ENCODE results near the gene MSL3B. TPM values are rescaled to one million over a fixed set of nuclear protein-coding genes. Genes with fewer than 3 reads are reported as not detected.

Gene MSL3B

DNA sequence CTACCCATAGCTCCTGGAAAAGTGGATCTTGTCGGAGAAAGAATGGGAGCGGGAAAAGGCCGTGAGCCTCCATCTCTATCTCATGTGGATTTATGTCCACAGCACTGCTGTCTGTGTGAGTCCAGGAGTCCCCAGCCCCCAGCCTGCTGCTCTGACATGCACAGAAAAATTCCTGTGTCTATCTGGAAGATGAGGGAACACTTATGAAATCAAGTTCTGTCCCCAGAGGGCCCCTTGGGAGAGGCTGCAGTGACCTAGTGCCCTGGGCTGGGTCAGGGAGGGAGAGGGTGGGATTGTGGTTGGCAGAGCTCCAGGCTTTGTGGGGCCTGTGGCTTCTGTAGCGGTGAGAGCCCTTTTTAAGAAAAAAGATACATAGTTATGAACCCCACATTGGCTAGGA lies 51.4 kb downstream of the MSL3B start:
- TF ChIP-seq, protein P1, sequence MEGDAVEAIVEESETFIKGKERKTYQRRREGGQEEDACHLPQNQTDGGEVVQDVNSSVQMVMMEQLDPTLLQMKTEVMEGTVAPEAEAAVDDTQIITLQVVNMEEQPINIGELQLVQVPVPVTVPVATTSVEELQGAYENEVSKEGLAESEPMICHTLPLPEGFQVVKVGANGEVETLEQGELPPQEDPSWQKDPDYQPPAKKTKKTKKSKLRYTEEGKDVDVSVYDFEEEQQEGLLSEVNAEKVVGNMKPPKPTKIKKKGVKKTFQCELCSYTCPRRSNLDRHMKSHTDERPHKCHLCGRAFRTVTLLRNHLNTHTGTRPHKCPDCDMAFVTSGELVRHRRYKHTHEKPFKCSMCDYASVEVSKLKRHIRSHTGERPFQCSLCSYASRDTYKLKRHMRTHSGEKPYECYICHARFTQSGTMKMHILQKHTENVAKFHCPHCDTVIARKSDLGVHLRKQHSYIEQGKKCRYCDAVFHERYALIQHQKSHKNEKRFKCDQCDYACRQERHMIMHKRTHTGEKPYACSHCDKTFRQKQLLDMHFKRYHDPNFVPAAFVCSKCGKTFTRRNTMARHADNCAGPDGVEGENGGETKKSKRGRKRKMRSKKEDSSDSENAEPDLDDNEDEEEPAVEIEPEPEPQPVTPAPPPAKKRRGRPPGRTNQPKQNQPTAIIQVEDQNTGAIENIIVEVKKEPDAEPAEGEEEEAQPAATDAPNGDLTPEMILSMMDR (IDR thresholded peaks at IDR 0.05; ENCODE audit: insufficient read depth, low read length, severe bottlenecking): no peak
- peak; percentile 70 for FAIRE-seq

DNA sequence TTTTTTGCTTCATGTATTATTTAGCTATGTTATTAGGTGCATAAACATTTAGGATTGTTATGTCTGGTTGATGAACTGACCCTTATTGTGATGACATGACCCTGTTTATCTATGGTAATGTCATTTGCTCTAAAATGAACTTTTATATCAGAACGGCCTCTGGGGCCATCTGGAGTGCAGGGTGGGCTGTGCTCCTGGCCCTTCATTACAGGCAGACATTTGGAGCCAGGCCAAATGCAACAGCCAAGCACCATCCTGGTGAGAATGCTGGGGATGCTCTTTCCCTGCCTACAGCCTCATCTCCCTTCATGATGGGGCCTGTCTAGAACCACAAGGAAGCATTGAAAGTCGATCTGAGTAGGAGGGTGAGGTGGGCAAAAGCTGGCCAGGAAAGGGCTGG lies 51.9 kb downstream of the MSL3B start:
- Histone ChIP-seq H3K36me3 (ENCODE audit: control insufficient read depth, insufficient read depth, low read length) (no peaks in the 10 kb centered on the region), H3K4me3 (ENCODE audit: low read depth, low read length) (no peak overlapping the region), H3K27me3 (ENCODE audit: control insufficient read depth, insufficient read depth, low read length) (peaks cover 2% of the 10 kb centered on the region)
- FAIRE-seq (no peak), DNase-seq (ENCODE audit: low read depth) (no peak)
- TF ChIP-seq, protein P1 (IDR thresholded peaks at IDR 0.05; ENCODE audit: insufficient read depth, low read length, severe bottlenecking): no peak

More for the DNA sequence above, 51.4 kb downstream of the MSL3B start:
- no peaks in the 10 kb centered on the region for H3K36me3 ChIP-seq (ENCODE audit: control insufficient read depth, insufficient read depth, low read length)
- no peak overlapping the region for H3K4me3 ChIP-seq (ENCODE audit: low read depth, low read length)
- H3K27me3 ChIP-seq (ENCODE audit: control insufficient read depth, insufficient read depth, low read length): peaks cover 2% of the 10 kb centered on the region
- DNase-seq (ENCODE audit: low read depth): no peak

DNA sequence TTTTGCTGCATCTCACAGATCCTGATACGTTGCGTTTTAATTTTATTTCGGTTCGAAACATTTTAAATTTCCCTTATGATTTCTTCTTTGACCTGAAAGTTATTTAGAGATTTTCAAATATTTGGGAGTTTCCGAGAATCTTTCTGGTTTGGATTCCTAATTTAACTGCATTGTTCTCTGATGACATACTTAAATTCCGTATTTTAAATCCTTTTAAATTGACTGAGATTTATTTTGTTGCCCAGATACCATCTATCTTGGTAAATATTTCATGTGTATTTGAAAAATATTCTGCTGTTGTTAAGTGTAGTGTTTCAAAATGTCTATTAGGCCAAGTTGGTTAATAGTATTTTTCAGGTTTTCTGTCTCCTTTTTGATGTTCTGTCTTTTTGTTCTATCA lies 52.3 kb downstream of the MSL3B start:
- TF ChIP-seq, protein P1 (IDR thresholded peaks at IDR 0.05; ENCODE audit: insufficient read depth, low read length, severe bottlenecking): no peak
- FAIRE-seq (no peak), DNase-seq (ENCODE audit: low read depth) (no peak)
- H3K27me3 ChIP-seq (ENCODE audit: control insufficient read depth, insufficient read depth, low read length): peaks cover 2% of the 10 kb centered on the region
- H3K4me3 ChIP-seq (ENCODE audit: low read depth, low read length): no peak overlapping the region
- H3K36me3 ChIP-seq (ENCODE audit: control insufficient read depth, insufficient read depth, low read length): no peaks in the 10 kb centered on the region

Other genes starting within 250 kb of the MSL3B start
- not detected in 2 replicates for gene UGT1A10, start 231.9 kb downstream of the MSL3B start, total RNA-seq
- gene UGT1A9, start 196.5 kb downstream of the MSL3B start, total RNA-seq: 0.26 TPM in 1 of 2 replicates, not detected in the other
- 0.53 and 2.2 TPM in 2 replicates for gene UGT1A7, start 186.5 kb downstream of the MSL3B start, total RNA-seq
- gene UGT1A6, start 175.5 kb downstream of the MSL3B start, total RNA-seq: 12.9 and 43.0 TPM in 2 replicates
- gene UGT1A5, start 155.5 kb downstream of the MSL3B start, total RNA-seq: 0.26 and 3.3 TPM in 2 replicates
- gene UGT1A4, start 149.7 kb downstream of the MSL3B start, total RNA-seq: 0.26 and 2.9 TPM in 2 replicates
- 2.7 TPM in 1 of 2 replicates, not detected in the other for gene UGT1A3, start 139.3 kb downstream of the MSL3B start, total RNA-seq
- under 0.01 and 1.5 TPM in 2 replicates for gene UGT1A1, start 108.1 kb downstream of the MSL3B start, total RNA-seq
- not detected in 2 replicates for gene MROH2A, start 90.1 kb downstream of the MSL3B start, total RNA-seq
- gene HJURP, start 13.9 kb downstream of the MSL3B start, total RNA-seq: under 0.01 and 0.13 TPM in 2 replicates
- not detected in 2 replicates for gene TRPM8, start 49.0 kb upstream of the MSL3B start, total RNA-seq
- gene SPP2, start 182.3 kb upstream of the MSL3B start, total RNA-seq: not detected in 2 replicates